D721Med (cell line): Measurements from ENCODE around the gene VRK2.
"Not testable (repeated sequence)": the region's sequence is repeated elsewhere in the genome, so short reads cannot be mapped to it uniquely, and the experiment has no call there.

Experiments used
- DNase-seq: peaks from one replicate; pipeline ENCODE4 v3.0.0; 2011; ENCODE audit warnings: low spot score; ENCODE audit not compliant: insufficient read length
- FAIRE-seq: peaks from 2 replicates; lab custom pipeline; 2011; peaks lifted over from hg19 to GRCh38; lab: Jason Lieb, UNC
- CTCF ChIP-seq: IDR thresholded peaks from 2 replicates; pipeline ENCODE4 v1.5.1; 2012; ENCODE audit warnings: mild to moderate bottlenecking, control low read depth; ENCODE audit not compliant: insufficient read depth; ENCODE audit errors: missing control alignments

The VRK2 gene

GRCh38 chr2:58137856-58138255 is 91.2 kb downstream of the VRK2 start:
- TF ChIP-seq CTCF, result no peak
- FAIRE-seq (no peak), DNase-seq (no peak)

GRCh38 chr2:58138396-58139030 is 91.9 kb downstream of the VRK2 start:
- no peak for DNase-seq
- no peak for FAIRE-seq
- TF ChIP-seq CTCF, result no peak

- no peak for TF ChIP-seq CTCF
- FAIRE-seq (no peak), DNase-seq (no peak)
Observed at GRCh38 chr2:58140508-58141072, 94.0 kb downstream of the VRK2 start.

- DNase-seq, FAIRE-seq: not testable (repeated sequence)
Observed at GRCh38 chr2:58145769-58146168, 99.2 kb downstream of the VRK2 start.

GRCh38 chr2:58146707-58147106 is 100.1 kb downstream of the VRK2 start:
- FAIRE-seq, result no peak
- TF ChIP-seq CTCF, result no peak

GRCh38 chr2:58155160-58155778 is 108.7 kb downstream of the VRK2 start:
- TF ChIP-seq CTCF, result no peak
- FAIRE-seq, result no peak
- DNase-seq, result no peak

More at GRCh38 chr2:58146707-58147106, 100.1 kb downstream of the VRK2 start:
- DNase-seq, result no peak

- FAIRE-seq, result no peak
- DNase-seq, result no peak
- no peak for TF ChIP-seq CTCF
Observed at GRCh38 chr2:58156780-58157179, 110.2 kb downstream of the VRK2 start.
